ENCODE data around the gene ACVR2A.

DNA sequence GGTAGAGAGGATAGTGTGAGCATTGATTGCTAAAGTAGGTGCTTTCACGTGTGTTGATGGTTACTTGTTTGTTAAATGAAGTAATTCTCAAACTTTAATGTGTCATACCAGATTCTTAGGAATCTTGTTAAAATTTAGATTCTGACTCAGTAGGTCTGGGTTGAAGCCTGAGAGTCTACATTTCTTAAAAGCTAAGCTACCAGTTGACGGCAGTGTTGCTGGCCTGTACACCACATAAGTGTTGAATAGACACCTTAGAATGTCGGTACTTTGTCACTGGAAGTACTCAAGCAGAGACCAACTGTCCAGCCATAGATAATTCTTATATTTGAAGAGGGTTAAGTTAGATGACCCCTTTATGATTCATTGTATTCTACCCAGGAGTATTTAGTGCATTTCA is 79.8 kb downstream of the ACVR2A start:
- TF ChIP-seq, protein P1, sequence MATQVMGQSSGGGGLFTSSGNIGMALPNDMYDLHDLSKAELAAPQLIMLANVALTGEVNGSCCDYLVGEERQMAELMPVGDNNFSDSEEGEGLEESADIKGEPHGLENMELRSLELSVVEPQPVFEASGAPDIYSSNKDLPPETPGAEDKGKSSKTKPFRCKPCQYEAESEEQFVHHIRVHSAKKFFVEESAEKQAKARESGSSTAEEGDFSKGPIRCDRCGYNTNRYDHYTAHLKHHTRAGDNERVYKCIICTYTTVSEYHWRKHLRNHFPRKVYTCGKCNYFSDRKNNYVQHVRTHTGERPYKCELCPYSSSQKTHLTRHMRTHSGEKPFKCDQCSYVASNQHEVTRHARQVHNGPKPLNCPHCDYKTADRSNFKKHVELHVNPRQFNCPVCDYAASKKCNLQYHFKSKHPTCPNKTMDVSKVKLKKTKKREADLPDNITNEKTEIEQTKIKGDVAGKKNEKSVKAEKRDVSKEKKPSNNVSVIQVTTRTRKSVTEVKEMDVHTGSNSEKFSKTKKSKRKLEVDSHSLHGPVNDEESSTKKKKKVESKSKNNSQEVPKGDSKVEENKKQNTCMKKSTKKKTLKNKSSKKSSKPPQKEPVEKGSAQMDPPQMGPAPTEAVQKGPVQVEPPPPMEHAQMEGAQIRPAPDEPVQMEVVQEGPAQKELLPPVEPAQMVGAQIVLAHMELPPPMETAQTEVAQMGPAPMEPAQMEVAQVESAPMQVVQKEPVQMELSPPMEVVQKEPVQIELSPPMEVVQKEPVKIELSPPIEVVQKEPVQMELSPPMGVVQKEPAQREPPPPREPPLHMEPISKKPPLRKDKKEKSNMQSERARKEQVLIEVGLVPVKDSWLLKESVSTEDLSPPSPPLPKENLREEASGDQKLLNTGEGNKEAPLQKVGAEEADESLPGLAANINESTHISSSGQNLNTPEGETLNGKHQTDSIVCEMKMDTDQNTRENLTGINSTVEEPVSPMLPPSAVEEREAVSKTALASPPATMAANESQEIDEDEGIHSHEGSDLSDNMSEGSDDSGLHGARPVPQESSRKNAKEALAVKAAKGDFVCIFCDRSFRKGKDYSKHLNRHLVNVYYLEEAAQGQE (IDR thresholded peaks at IDR 0.05; ENCODE audit: insufficient read depth in 1 of 2, low read depth in 2 of 2, low read length in 2 of 2): no peak
- no peak for TF ChIP-seq TAF1 (IDR thresholded peaks at IDR 0.05; ENCODE audit: borderline replicate concordance, insufficient read depth, low read length)
- TF ChIP-seq POLR2AphosphoS5 (IDR thresholded peaks at IDR 0.05; ENCODE audit: low read depth, low read length): no peak
- TF ChIP-seq SIN3A (IDR thresholded peaks at IDR 0.05; ENCODE audit: borderline replicate concordance, insufficient read depth, low read length): no peak

Data from PFSK-1 (cell line).